MM.1S (cell line): ENCODE measurements around the gene TAS1R1.

Experiments used
- DNase-seq: peaks from one replicate; pipeline ENCODE4 v3.0.0-alpha.2; 2015
- H2AFZ ChIP-seq: fragments of 300-600 bp; sonication (generic); 2 replicates; pipeline ENCODE4 v1.6.0; 2016; ENCODE audit warnings: antibody characterized with exemption, low read length
- H3F3A ChIP-seq: fragments of 300-600 bp; sonication (generic); 2 replicates; pipeline ENCODE4 v1.6.1; 2016; ENCODE audit warnings: mild to moderate bottlenecking, antibody characterized with exemption, low read length, moderate library complexity, mixed read lengths; ENCODE audit not compliant: insufficient read depth
- H3K27ac ChIP-seq: fragments of 300-600 bp; sonication (generic); 2 replicates; pipeline ENCODE4 v1.5.1; 2016; ENCODE audit warnings: mild to moderate bottlenecking, low read length
- H3K27me3 ChIP-seq: fragments of 300-600 bp; sonication (generic); replicated peaks from 2 replicates; pipeline ENCODE4 v1.6.0; 2016; ENCODE audit warnings: low read length; ENCODE audit not compliant: insufficient read depth
- H3K36me3 ChIP-seq: fragments of 300-600 bp; sonication (generic); replicated peaks from 2 replicates; pipeline ENCODE4 v1.6.1; 2016; ENCODE audit warnings: mild to moderate bottlenecking, low read length, mixed read lengths; ENCODE audit not compliant: insufficient read depth
- H3K4me1 ChIP-seq: fragments of 300-600 bp; sonication (generic); 2 replicates; pipeline ENCODE4 v1.6.1; 2016; ENCODE audit warnings: low read length, mixed read lengths
- H3K4me2 ChIP-seq: fragments of 300-600 bp; sonication (generic); 2 replicates; pipeline ENCODE4 v1.6.0; 2016; ENCODE audit warnings: low read depth, low read length
- H3K4me3 ChIP-seq: fragments of 300-600 bp; sonication (generic); 2 replicates; pipeline ENCODE4 v1.5.1; 2016; ENCODE audit warnings: low read length, mixed read lengths
- H3K79me2 ChIP-seq: fragments of 300-600 bp; sonication (generic); 2 replicates; pipeline ENCODE4 v1.6.1; 2016; ENCODE audit warnings: mixed run types, low read length, mixed read lengths
- H3K9ac ChIP-seq: fragments of 300-600 bp; sonication (generic); 2 replicates; pipeline ENCODE4 v1.6.1; 2016; ENCODE audit warnings: low read length, mixed read lengths
- H3K9me2 ChIP-seq: fragments of 300-600 bp; sonication (generic); replicated peaks from 2 replicates; pipeline ENCODE4 v1.6.1; 2016; ENCODE audit warnings: mild to moderate bottlenecking, low read length, mixed read lengths; ENCODE audit not compliant: insufficient read depth
- H3K9me3 ChIP-seq: fragments of 300-600 bp; sonication (generic); replicated peaks from 2 replicates; pipeline ENCODE4 v1.6.1; 2016; ENCODE audit warnings: mild to moderate bottlenecking, low read length, mixed read lengths; ENCODE audit not compliant: insufficient read depth
- H4K20me1 ChIP-seq: fragments of 300-600 bp; sonication (generic); 2 replicates; pipeline ENCODE4 v1.6.1; 2016; ENCODE audit warnings: mild to moderate bottlenecking, low read length, moderate library complexity, mixed read lengths; ENCODE audit not compliant: insufficient read depth
- CTCF ChIP-seq: fragments of 300-600 bp; sonication (generic); IDR thresholded peaks from 2 replicates; pipeline ENCODE4 v1.5.1; 2016; ENCODE audit warnings: antibody characterized with exemption, low read length, mixed read lengths
- EZH2 ChIP-seq: fragments of 300-600 bp; sonication (generic); optimal IDR thresholded peaks from 2 replicates; pipeline ENCODE3; 2017; ENCODE audit warnings: low read depth, mild to moderate bottlenecking, antibody characterized with exemption, low read length, mixed read lengths
- EZH2phosphoT487 ChIP-seq: fragments of 300-600 bp; sonication (generic); IDR thresholded peaks from 2 replicates; pipeline ENCODE4 v1.6.1; 2018; ENCODE audit warnings: antibody characterized with exemption, low read length

Gene TAS1R1

GRCh38 chr1:6586404-6586816 is 31.3 kb downstream of the TAS1R1 start:
- no peak overlapping the region for H3K27ac ChIP-seq
- peaks cover 13% of the 10 kb centered on the region for H3K79me2 ChIP-seq
- H3K4me3 ChIP-seq: no peak overlapping the region
- H3K4me1 ChIP-seq: no peaks in the 10 kb centered on the region; the same call in 1 of the 2 replicates
- no peaks in the 10 kb centered on the region for H4K20me1 ChIP-seq
- H3F3A ChIP-seq: no peaks in the 10 kb centered on the region; the same call in 1 of the 2 replicates
- H3K4me2 ChIP-seq: no peak overlapping the region
- TF ChIP-seq CTCF (no peak), EZH2phosphoT487 (no peak), EZH2 (no peak)
- DNase-seq: no peak
- H3K9ac ChIP-seq: no peak overlapping the region
- H3K9me2 ChIP-seq: no peaks in the 10 kb centered on the region
- H3K9me3 ChIP-seq: no peaks in the 10 kb centered on the region
- no peaks in the 10 kb centered on the region for H3K27me3 ChIP-seq
- H2AFZ ChIP-seq: no peak overlapping the region
- H3K36me3 ChIP-seq: no peaks in the 10 kb centered on the region

GRCh38 chr1:6587261-6588005 is 32.3 kb downstream of the TAS1R1 start:
- TF ChIP-seq EZH2phosphoT487: no peak
- no peak for TF ChIP-seq CTCF
- TF ChIP-seq EZH2: no peak
- H3K27ac ChIP-seq: no peak overlapping the region
- H3K9me3 ChIP-seq: no peaks in the 10 kb centered on the region
- no peaks in the 10 kb centered on the region for H3K9me2 ChIP-seq
- H3K27me3 ChIP-seq: no peaks in the 10 kb centered on the region
- H3K4me3 ChIP-seq: no peak overlapping the region
- H3K9ac ChIP-seq: no peak overlapping the region
- H3F3A ChIP-seq: no peaks in the 10 kb centered on the region; the same call in 1 of the 2 replicates
- H4K20me1 ChIP-seq: no peaks in the 10 kb centered on the region
- no peak overlapping the region for H3K4me2 ChIP-seq
- peaks cover 13% of the 10 kb centered on the region; the same call in 1 of the 2 replicates for H3K79me2 ChIP-seq
- H3K4me1 ChIP-seq: no peaks in the 10 kb centered on the region
- H2AFZ ChIP-seq: no peak overlapping the region
- peak; percentile 17 for DNase-seq
- no peaks in the 10 kb centered on the region for H3K36me3 ChIP-seq

DNA sequence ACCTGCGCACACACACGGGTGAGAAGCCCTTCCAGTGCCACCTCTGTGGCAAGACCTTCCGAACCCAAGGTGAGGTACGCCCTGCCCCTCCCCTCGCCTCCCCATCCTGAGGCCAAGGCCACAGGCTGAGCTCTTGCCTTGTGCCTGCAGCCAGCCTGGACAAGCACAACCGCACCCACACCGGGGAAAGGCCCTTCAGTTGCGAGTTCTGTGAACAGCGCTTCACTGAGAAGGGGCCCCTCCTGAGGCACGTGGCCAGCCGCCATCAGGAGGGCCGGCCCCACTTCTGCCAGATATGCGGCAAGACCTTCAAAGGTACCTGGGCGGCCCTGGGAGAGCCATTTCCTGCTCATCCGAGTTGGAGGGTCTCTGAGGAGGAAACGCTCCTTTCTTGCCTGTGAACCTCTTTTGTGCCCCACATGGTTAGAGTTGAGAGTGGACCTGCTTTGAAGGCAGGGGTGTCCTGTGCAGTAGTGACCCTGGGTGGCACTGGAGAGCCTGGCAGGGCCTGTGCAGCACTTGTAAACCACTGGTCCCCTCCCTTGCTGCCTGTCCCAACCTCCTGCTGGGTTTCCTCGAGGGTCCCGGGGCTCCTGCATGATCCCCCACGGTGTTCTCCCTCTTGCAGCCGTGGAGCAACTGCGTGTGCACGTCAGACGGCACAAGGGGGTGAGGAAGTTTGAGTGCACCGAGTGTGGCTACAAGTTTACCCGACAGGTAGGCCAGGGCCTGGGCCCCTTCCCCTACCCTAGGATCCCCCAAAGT is 33.2 kb downstream of the TAS1R1 start:
- Histone ChIP-seq H3K79me2 (peaks cover 14% of the 10 kb centered on the region), H3K36me3 (no peaks in the 10 kb centered on the region), H3K9me3 (no peaks in the 10 kb centered on the region), H3K27me3 (no peaks in the 10 kb centered on the region), H3K4me2 (no peak overlapping the region), H3K27ac (no peak overlapping the region), H3K9me2 (no peaks in the 10 kb centered on the region), H4K20me1 (no peaks in the 10 kb centered on the region), H3F3A (no peaks in the 10 kb centered on the region; the same call in 1 of the 2 replicates), H3K4me1 (no peaks in the 10 kb centered on the region), H3K9ac (no peak overlapping the region), H3K4me3 (no peak overlapping the region), H2AFZ (no peak overlapping the region)
- no peak for DNase-seq
- no peak for TF ChIP-seq EZH2
- no peak for TF ChIP-seq EZH2phosphoT487
